Measurements from ENCODE around the gene NPY2R.

DNA sequence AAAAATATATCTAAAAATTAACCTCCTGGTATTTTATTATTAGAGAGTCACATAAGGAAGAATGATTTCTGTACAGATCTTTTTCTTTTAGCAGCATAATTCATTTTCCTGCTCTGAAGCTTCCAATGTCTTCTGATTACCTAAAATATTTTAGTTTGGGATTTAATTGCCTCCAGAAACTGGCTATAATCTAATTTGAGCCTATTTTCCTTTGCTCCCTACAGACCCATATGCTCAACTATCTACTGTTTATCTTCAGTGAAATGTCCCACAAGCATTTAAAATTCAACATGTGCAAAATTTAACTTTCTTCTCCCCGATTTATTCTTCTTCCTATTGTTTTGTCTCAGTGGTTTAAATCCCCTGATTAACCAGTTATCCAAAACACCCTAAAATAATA, 29.1 kb downstream of the NPY2R start:
- TF ChIP-seq CSDC2 (CRISPR knock-in tag; IDR thresholded peaks at IDR 0.05) (no peak), RARB (CRISPR knock-in tag; IDR thresholded peaks at IDR 0.05) (no peak), GLIS3 (CRISPR knock-in tag; IDR thresholded peaks at IDR 0.05) (no peak), ZFP3 (CRISPR knock-in tag; IDR thresholded peaks at IDR 0.05) (no peak), OSR1 (CRISPR knock-in tag; IDR thresholded peaks at IDR 0.05) (no peak), TCF4 (CRISPR knock-in tag; IDR thresholded peaks at IDR 0.05; ENCODE audit: borderline replicate concordance) (peak; percentile 69; the same call in 1 of the 2 replicates), ZNF565 (CRISPR knock-in tag; conservative IDR thresholded peaks at IDR 0.05; ENCODE audit: low read depth) (no peak), ESRRG (CRISPR knock-in tag; IDR thresholded peaks at IDR 0.05) (no peak)
- TF ChIP-seq, protein P1, sequence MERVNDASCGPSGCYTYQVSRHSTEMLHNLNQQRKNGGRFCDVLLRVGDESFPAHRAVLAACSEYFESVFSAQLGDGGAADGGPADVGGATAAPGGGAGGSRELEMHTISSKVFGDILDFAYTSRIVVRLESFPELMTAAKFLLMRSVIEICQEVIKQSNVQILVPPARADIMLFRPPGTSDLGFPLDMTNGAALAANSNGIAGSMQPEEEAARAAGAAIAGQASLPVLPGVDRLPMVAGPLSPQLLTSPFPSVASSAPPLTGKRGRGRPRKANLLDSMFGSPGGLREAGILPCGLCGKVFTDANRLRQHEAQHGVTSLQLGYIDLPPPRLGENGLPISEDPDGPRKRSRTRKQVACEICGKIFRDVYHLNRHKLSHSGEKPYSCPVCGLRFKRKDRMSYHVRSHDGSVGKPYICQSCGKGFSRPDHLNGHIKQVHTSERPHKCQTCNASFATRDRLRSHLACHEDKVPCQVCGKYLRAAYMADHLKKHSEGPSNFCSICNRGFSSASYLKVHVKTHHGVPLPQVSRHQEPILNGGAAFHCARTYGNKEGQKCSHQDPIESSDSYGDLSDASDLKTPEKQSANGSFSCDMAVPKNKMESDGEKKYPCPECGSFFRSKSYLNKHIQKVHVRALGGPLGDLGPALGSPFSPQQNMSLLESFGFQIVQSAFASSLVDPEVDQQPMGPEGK (CRISPR knock-in tag; IDR thresholded peaks at IDR 0.05; ENCODE audit: borderline replicate concordance): no peak

Data from SK-N-SH treated with all-trans-retinoic acid at 6 μM for 48 hours (cell line).